Measurements from ENCODE around the gene ERCC6. TPM values are rescaled to one million over a fixed set of nuclear protein-coding genes. Genes with fewer than 3 reads are reported as not detected.

The ERCC6 gene
- total and polyA plus RNA-seq, 2 donors (not counting 1 experiment from before 2014, with no cell fraction given), result 8.1 to 59.8 TPM

DNA sequence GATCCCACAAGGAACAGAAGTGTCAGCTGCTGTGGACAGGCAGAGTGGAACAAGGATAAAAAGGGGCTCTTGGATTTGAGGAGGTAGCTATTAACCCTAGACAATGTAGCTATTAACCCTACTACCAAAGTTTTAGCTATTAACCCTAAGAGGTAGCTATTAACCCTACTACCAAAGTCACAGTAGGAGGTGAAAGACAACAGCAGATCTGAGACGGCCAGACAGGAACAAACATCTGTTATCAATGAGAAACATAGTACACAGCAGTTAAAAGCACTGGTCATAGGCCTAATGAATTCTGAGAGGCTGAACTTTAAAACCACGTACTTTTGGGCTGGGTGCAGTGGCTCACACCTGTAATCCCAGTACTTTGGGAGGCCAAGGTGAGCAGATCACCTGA lies 11.9 kb downstream of the ERCC6 start:
- Mint-ChIP-seq H3K4me3 (no peak overlapping the region), H3K9me3 (ENCODE audit: insufficient read depth) (no peaks in the 10 kb centered on the region), H3K4me1 (peaks cover 8% of the 10 kb centered on the region), H3K27ac (no peak overlapping the region), H3K27me3 (no peaks in the 10 kb centered on the region)
- Histone ChIP-seq H3K27me3 (replicated peaks in 1 of 4; ENCODE audit: control extremely low read depth in 1 of 4, control insufficient read depth in 3 of 4, insufficient read depth in 4 of 4, low read length in 3 of 4) (no peaks in the 10 kb centered on the region), H3K4me2 (replicated peaks; ENCODE audit: low read depth, low read length, poor library complexity, severe bottlenecking) (no peak overlapping the region), H3K4me1 (ENCODE audit: control insufficient read depth in 2 of 2, insufficient read depth in 2 of 2, low read length in 2 of 2) (no peaks in the 10 kb centered on the region), H3K9ac (ENCODE audit: low read length) (no peak overlapping the region), H3K79me2 (ENCODE audit: control insufficient read depth, insufficient read depth, low read length) (peaks cover 13% of the 10 kb centered on the region), H3K36me3 (replicated peaks in 1 of 2; ENCODE audit: control extremely low read depth in 1 of 2, control insufficient read depth in 1 of 2, extremely low read depth in 1 of 2, insufficient read depth in 2 of 2, low read length in 1 of 2) (peaks cover 2 to 68% of the 10 kb centered on the region in 2 experiments), H3K4me3 (ENCODE audit: control extremely low read depth in 1 of 5, extremely low read depth in 1 of 5, insufficient read depth in 1 of 5, low read depth in 2 of 5, low read length in 4 of 5) (no peak overlapping the region), H3K9me3 (ENCODE audit: control extremely low read depth in 1 of 3, control insufficient read depth in 2 of 3, insufficient read depth in 1 of 3, low read length in 2 of 3) (no peaks in the 10 kb centered on the region), H3K27ac (ENCODE audit: low read length in 2 of 2) (no peak overlapping the region), H4K20me1 (ENCODE audit: control insufficient read depth, insufficient read depth, low read length, poor library complexity, severe bottlenecking) (peaks cover 14% of the 10 kb centered on the region), H2AFZ (ENCODE audit: insufficient read depth, low read depth, low read length, poor library complexity, severe bottlenecking) (no peak overlapping the region)
- 100% methylated on average over 1 of the region's 2 CpGs for WGBS (ENCODE audit: insufficient coverage)
- TF ChIP-seq EZH2 (IDR thresholded peaks at IDR 0.05; ENCODE audit: borderline replicate concordance, insufficient read depth, low read depth, low read length, poor library complexity, severe bottlenecking), result no peak
- TF ChIP-seq, protein P1, sequence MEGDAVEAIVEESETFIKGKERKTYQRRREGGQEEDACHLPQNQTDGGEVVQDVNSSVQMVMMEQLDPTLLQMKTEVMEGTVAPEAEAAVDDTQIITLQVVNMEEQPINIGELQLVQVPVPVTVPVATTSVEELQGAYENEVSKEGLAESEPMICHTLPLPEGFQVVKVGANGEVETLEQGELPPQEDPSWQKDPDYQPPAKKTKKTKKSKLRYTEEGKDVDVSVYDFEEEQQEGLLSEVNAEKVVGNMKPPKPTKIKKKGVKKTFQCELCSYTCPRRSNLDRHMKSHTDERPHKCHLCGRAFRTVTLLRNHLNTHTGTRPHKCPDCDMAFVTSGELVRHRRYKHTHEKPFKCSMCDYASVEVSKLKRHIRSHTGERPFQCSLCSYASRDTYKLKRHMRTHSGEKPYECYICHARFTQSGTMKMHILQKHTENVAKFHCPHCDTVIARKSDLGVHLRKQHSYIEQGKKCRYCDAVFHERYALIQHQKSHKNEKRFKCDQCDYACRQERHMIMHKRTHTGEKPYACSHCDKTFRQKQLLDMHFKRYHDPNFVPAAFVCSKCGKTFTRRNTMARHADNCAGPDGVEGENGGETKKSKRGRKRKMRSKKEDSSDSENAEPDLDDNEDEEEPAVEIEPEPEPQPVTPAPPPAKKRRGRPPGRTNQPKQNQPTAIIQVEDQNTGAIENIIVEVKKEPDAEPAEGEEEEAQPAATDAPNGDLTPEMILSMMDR (IDR thresholded peaks at IDR 0.05), result no peak
- no peak for ATAC-seq (ENCODE audit: low read depth)
- DNase-seq, result no peak
- intact Hi-C loops (cut with micrococcal nuclease), result no loop called here
- CTCF ChIA-PET, result interaction anchor here (1.0 to 1.6 kb wide), 2 partner anchors 8 to 14 kb away, joined by 3 to 4 read pairs; no protein-coding TSS in a partner anchor
- POLR2A ChIA-PET, result no interaction called here

DNA sequence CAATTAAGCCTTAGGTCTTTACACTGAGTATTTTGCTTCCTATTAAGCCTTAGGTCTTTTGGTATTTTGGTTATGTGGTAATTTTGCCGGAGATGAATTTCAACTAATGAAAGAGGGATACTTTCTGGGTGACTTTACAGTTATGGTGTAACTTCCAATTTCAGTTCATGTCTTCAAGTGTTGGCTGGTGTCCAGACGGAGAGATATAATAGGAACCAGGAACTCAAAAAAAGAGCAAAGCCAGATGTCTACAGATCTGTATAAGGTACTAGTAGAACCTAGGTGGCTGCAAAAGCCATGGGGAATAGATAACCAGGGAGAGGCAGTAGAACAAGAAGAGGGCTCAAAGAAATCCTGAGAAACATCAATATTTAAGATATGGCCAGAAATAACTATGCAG lies 12.3 kb downstream of the ERCC6 start:
- Mint-ChIP-seq H3K4me3 (no peak overlapping the region), H3K27ac (no peak overlapping the region), H3K4me1 (peaks cover 6% of the 10 kb centered on the region), H3K27me3 (no peaks in the 10 kb centered on the region), H3K9me3 (ENCODE audit: insufficient read depth) (no peaks in the 10 kb centered on the region)
- no peak overlapping the region for H3K27ac ChIP-seq (ENCODE audit: low read length in 2 of 2)
- H3K4me3 ChIP-seq (ENCODE audit: control extremely low read depth in 1 of 5, extremely low read depth in 1 of 5, insufficient read depth in 1 of 5, low read depth in 2 of 5, low read length in 4 of 5), result no peak overlapping the region
- DNase-seq, result no peak
- intact Hi-C loops (cut with micrococcal nuclease), result no loop called here
- no peaks in the 10 kb centered on the region for H3K4me1 ChIP-seq (ENCODE audit: control insufficient read depth in 2 of 2, insufficient read depth in 2 of 2, low read length in 2 of 2)
- no peaks in the 10 kb centered on the region for H3K9me3 ChIP-seq (ENCODE audit: control extremely low read depth in 1 of 3, control insufficient read depth in 2 of 3, insufficient read depth in 1 of 3, low read length in 2 of 3)
- no peak overlapping the region for H3K4me2 ChIP-seq (replicated peaks; ENCODE audit: low read depth, low read length, poor library complexity, severe bottlenecking)
- 100% methylated on average over 1 of the region's 2 CpGs for WGBS (ENCODE audit: insufficient coverage)
- ChIA-PET CTCF (interaction anchor here (1.6 kb wide), 1 partner anchor 8 kb away, joined by 4 read pairs; no protein-coding TSS in a partner anchor), POLR2A (no interaction called here)
- TF ChIP-seq EZH2 (IDR thresholded peaks at IDR 0.05; ENCODE audit: borderline replicate concordance, insufficient read depth, low read depth, low read length, poor library complexity, severe bottlenecking), result no peak
- TF ChIP-seq, protein P1 (IDR thresholded peaks at IDR 0.05), result no peak
- H3K79me2 ChIP-seq (ENCODE audit: control insufficient read depth, insufficient read depth, low read length), result peaks cover 9% of the 10 kb centered on the region
- no peak for ATAC-seq (ENCODE audit: low read depth)
- peaks cover 9% of the 10 kb centered on the region for H4K20me1 ChIP-seq (ENCODE audit: control insufficient read depth, insufficient read depth, low read length, poor library complexity, severe bottlenecking)
- no peak overlapping the region for H3K9ac ChIP-seq (ENCODE audit: low read length)
- H3K27me3 ChIP-seq (replicated peaks in 1 of 4; ENCODE audit: control extremely low read depth in 1 of 4, control insufficient read depth in 3 of 4, insufficient read depth in 4 of 4, low read length in 3 of 4), result no peaks in the 10 kb centered on the region
- peaks cover 2 to 64% of the 10 kb centered on the region in 2 experiments for H3K36me3 ChIP-seq (replicated peaks in 1 of 2; ENCODE audit: control extremely low read depth in 1 of 2, control insufficient read depth in 1 of 2, extremely low read depth in 1 of 2, insufficient read depth in 2 of 2, low read length in 1 of 2)
- H2AFZ ChIP-seq (ENCODE audit: insufficient read depth, low read depth, low read length, poor library complexity, severe bottlenecking), result no peak overlapping the region
